Endothelial cell (in vitro differentiated cells): ENCODE results near the gene VSTM4. TPM values are rescaled to one million over a fixed set of nuclear protein-coding genes. Genes with fewer than 3 reads are reported as not detected.

Source experiments
- DNase-seq: peaks from one replicate; pipeline ENCODE4 v3.0.0; 2021; ENCODE audit warnings: low spot score
- H3K27ac Mint-ChIP-seq: one replicate; pipeline ENCODE4 v1.8.0; 2021; ENCODE audit warnings: mixed read lengths, inconsistent platforms; ENCODE audit not compliant: unreplicated experiment
- H3K27me3 Mint-ChIP-seq: one replicate; pipeline ENCODE4 v1.8.0; 2021; ENCODE audit warnings: mild to moderate bottlenecking, moderate library complexity, mixed read lengths, inconsistent platforms; ENCODE audit not compliant: unreplicated experiment
- H3K36me3 Mint-ChIP-seq: one replicate; pipeline ENCODE4 v1.8.0; 2021; ENCODE audit warnings: mild to moderate bottlenecking, low read depth, mixed read lengths, inconsistent platforms; ENCODE audit not compliant: unreplicated experiment
- H3K4me1 Mint-ChIP-seq: one replicate; pipeline ENCODE4 v1.8.0; 2021; ENCODE audit warnings: mild to moderate bottlenecking, mixed read lengths, inconsistent platforms; ENCODE audit not compliant: unreplicated experiment
- H3K4me3 Mint-ChIP-seq: one replicate; pipeline ENCODE4 v1.8.0; 2021; ENCODE audit warnings: mild to moderate bottlenecking, mixed read lengths, inconsistent platforms; ENCODE audit not compliant: unreplicated experiment
- H3K9me3 Mint-ChIP-seq: one replicate; pipeline ENCODE4 v1.8.0; 2021; ENCODE audit warnings: mixed read lengths, inconsistent platforms; ENCODE audit not compliant: unreplicated experiment
- long read RNA-seq: library from polyadenylated mRNA; unstranded; transcript quantifications from one replicate; pipeline ENCODE4 v2.0.0, GENCODE V29; 2020; ENCODE audit not compliant: unreplicated experiment
- total RNA-seq: library from RNA; stranded (reverse); fragmentation: NEBNext Ultra II Directional; extraction: Animal tissue kit (Norgen Biotek cat#: 25700); gene quantifications from one replicate; pipeline ENCODE4 v1.2.1, GENCODE V29; 2021; ENCODE audit not compliant: unreplicated experiment
- TF ChIP-seq, protein P1 (sequence below): fragments of 200-600 bp; sonication (generic); IDR thresholded peaks from one replicate; pipeline ENCODE4 v1.5.0; 2021; ENCODE audit warnings: antibody characterized with exemption; ENCODE audit not compliant: unreplicated experiment

VSTM4 gene, protein sequence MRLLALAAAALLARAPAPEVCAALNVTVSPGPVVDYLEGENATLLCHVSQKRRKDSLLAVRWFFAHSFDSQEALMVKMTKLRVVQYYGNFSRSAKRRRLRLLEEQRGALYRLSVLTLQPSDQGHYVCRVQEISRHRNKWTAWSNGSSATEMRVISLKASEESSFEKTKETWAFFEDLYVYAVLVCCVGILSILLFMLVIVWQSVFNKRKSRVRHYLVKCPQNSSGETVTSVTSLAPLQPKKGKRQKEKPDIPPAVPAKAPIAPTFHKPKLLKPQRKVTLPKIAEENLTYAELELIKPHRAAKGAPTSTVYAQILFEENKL
- total RNA-seq, result 0.38 TPM
- long read RNA-seq, partial matches to known transcripts, result 0 of 1 reads
- long read RNA-seq, other reads (novel, unspliced or antisense), result 1 of 1 reads

GRCh38 chr10:49115015-49115795, at the start of gene VSTM4:
TSS of gene VSTM4 (minus strand) at chr10:49115522. CDS start at chr10:49115485, 37 bp downstream.
- Mint-ChIP-seq H3K4me1 (no peaks in the 10 kb centered on the region), H3K9me3 (no peaks in the 10 kb centered on the region), H3K4me3 (peak within 1 kb of the TSS; percentile 89), H3K36me3 (no peaks in the 10 kb centered on the region), H3K27ac (no peak within 1 kb of the TSS), H3K27me3 (no peaks in the 10 kb centered on the region)
- TF ChIP-seq, protein P1, sequence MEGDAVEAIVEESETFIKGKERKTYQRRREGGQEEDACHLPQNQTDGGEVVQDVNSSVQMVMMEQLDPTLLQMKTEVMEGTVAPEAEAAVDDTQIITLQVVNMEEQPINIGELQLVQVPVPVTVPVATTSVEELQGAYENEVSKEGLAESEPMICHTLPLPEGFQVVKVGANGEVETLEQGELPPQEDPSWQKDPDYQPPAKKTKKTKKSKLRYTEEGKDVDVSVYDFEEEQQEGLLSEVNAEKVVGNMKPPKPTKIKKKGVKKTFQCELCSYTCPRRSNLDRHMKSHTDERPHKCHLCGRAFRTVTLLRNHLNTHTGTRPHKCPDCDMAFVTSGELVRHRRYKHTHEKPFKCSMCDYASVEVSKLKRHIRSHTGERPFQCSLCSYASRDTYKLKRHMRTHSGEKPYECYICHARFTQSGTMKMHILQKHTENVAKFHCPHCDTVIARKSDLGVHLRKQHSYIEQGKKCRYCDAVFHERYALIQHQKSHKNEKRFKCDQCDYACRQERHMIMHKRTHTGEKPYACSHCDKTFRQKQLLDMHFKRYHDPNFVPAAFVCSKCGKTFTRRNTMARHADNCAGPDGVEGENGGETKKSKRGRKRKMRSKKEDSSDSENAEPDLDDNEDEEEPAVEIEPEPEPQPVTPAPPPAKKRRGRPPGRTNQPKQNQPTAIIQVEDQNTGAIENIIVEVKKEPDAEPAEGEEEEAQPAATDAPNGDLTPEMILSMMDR, result no peak
- peak; percentile 50 for DNase-seq

DNA sequence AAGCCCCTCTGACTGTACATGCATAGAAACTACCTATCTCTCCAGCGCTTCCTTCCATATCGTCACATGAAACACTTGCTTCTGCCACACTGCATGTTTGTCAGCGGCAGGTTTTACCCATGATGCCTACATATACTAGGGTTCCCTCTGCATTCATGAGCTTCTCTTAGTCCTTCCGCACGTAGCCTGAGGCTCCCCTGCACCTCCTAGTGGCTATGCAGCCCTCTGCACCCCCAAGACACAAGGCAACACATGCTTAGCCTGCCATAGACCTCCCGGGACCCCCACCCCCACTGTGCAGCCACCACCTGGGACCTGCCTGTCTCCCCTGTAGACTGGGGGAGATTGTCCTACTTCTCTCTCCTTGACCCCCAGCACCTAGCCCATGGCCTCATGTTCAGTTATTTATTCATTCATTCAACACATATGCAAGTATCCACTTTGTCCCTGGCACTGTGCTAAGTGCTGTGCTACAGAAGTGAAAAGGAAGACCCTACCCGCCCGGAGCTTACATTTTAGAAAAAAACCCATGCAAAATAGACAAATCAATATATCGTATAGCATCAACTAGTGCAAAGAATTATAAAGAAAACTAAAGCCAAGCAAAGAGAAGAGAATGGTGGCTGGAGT, 49.4 kb upstream of the VSTM4 start:
- Mint-ChIP-seq H3K4me3 (no peak overlapping the region), H3K4me1 (peaks cover 4% of the 10 kb centered on the region), H3K27ac (no peak overlapping the region), H3K9me3 (no peaks in the 10 kb centered on the region), H3K27me3 (peaks cover 3% of the 10 kb centered on the region), H3K36me3 (no peaks in the 10 kb centered on the region)
- TF ChIP-seq, protein P1, result no peak
- peak; percentile 69 for DNase-seq

GRCh38 chr10:49163741-49164140, 48.4 kb upstream of the VSTM4 start:
- Mint-ChIP-seq H3K27me3 (peaks cover 3% of the 10 kb centered on the region), H3K27ac (no peak overlapping the region)

DNA sequence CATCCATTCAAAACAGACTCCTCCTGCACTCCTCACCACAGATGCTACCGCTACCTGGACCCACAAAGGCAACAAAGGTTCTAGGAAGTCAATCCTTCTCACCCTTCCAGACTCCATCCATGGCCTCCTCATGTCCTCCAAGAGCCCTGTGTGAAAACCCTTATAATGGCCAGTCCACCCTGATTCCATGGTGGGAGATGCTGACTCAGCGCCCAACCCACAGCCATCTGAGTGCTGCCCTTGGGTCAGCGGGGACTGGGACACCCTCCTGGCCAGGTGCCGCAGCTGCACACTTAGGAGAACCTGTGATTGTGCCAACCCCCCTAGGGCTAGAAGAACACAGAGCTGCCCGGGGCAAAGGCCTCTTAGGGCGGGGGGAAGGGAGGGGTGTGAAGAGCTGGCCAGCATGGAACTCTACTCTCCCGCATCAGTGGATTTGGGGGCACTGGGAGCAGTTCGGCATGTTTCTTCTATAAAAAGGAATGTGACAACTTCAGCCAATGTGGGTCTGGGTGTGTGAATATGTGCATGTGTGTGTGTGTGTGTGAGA, 47.5 kb upstream of the VSTM4 start:
- DNase-seq, result no peak
- Mint-ChIP-seq H3K4me1 (peaks cover 6% of the 10 kb centered on the region), H3K4me3 (no peak overlapping the region), H3K9me3 (no peaks in the 10 kb centered on the region), H3K27ac (no peak overlapping the region), H3K27me3 (peaks cover 2% of the 10 kb centered on the region), H3K36me3 (no peaks in the 10 kb centered on the region)
- TF ChIP-seq, protein P1, result no peak

More at GRCh38 chr10:49163741-49164140, 48.4 kb upstream of the VSTM4 start:
- no peaks in the 10 kb centered on the region for H3K36me3 Mint-ChIP-seq
- no peak overlapping the region for H3K4me3 Mint-ChIP-seq
- H3K4me1 Mint-ChIP-seq, result peaks cover 4% of the 10 kb centered on the region
- TF ChIP-seq, protein P1, result no peak
- H3K9me3 Mint-ChIP-seq, result no peaks in the 10 kb centered on the region
- no peak for DNase-seq
